HEK293 (cell line): Measurements from ENCODE around the gene NEUROG3.

Experiments
- CTCF ChIA-PET: fragments of 350-600 bp; formaldehyde crosslinking; extraction: SDS; loops from one replicate; lab custom pipeline; 2021; ENCODE audit warnings: antibody characterized with exemption; lab: Yijun Ruan, JAX
- POLR2A ChIA-PET: fragments of 300-600 bp; formaldehyde crosslinking; extraction: SDS; loops from one replicate; lab custom pipeline; 2020; ENCODE audit warnings: antibody characterized with exemption, inconsistent platforms; lab: Yijun Ruan, JAX
- H3K27ac ChIP-seq: fragments of 200-500 bp; sonication (Bioruptor generic); 2 replicates; pipeline ENCODE4 v1.5.1; 2014; ENCODE audit warnings: low read depth, low read length, control low read depth, inconsistent platforms; ENCODE audit errors: extremely low read depth
- H3K36me3 ChIP-seq, 2 experiments: fragments of 200-500 bp in 1 of 2; sonication (Bioruptor generic) in 1 of 2; 1 replicate in 1 of 2; 2 replicates in 1 of 2; pipeline ENCODE4 v1.5.1; 2014 to 2017; ENCODE audit warnings: inconsistent platforms in 2 of 2, low read length in 2 of 2; ENCODE audit not compliant: control insufficient read depth in 2 of 2, insufficient read depth in 1 of 2
- H3K4me1 ChIP-seq: fragments of 200-500 bp; sonication (Bioruptor generic); 2 replicates; pipeline ENCODE4 v1.5.1; 2014; ENCODE audit warnings: mild to moderate bottlenecking, low read length, inconsistent platforms; ENCODE audit not compliant: control insufficient read depth, insufficient read depth
- H3K4me3 ChIP-seq: 2 replicates; pipeline ENCODE4 v1.5.1; 2011; ENCODE audit warnings: low read depth, mild to moderate bottlenecking, control low read depth, low read length, moderate library complexity
- H3K9me3 ChIP-seq: fragments of 200-500 bp; sonication (Bioruptor generic); 2 replicates; pipeline ENCODE4 v1.5.1; 2014; ENCODE audit warnings: low read depth, low read length, inconsistent platforms; ENCODE audit not compliant: control insufficient read depth, insufficient read depth
- GLI2 ChIP-seq: fragments of 450-650 bp; formaldehyde crosslinking; IDR thresholded peaks from 2 replicates; pipeline ENCODE4; 2017; ENCODE audit warnings: missing biosample characterization, missing genetic modification characterization, low read depth, borderline replicate concordance
- KLF10 ChIP-seq: fragments of 450-650 bp; IDR thresholded peaks from 2 replicates; pipeline ENCODE4 v1.5.1; 2018; ENCODE audit warnings: missing biosample characterization, mild to moderate bottlenecking, missing genetic modification characterization
- KLF16 ChIP-seq: fragments of 450-650 bp; formaldehyde crosslinking; IDR thresholded peaks from 2 replicates; pipeline ENCODE4 v1.5.1; 2017; ENCODE audit warnings: missing biosample characterization, missing genetic modification characterization
- PRDM4 ChIP-seq: fragments of 450-650 bp; formaldehyde crosslinking; IDR thresholded peaks from 2 replicates; pipeline ENCODE4 v1.5.1; 2017; ENCODE audit warnings: missing biosample characterization, missing genetic modification characterization
- REPIN1 ChIP-seq: fragments of 450-650 bp; formaldehyde crosslinking; IDR thresholded peaks from 2 replicates; pipeline ENCODE4 v1.5.1; 2017; ENCODE audit warnings: missing biosample characterization, missing genetic modification characterization, low read depth
- ZFHX2 ChIP-seq: fragments of 450-650 bp; formaldehyde crosslinking; conservative IDR thresholded peaks from 2 replicates; pipeline ENCODE4 v1.5.1; 2016; ENCODE audit warnings: missing biosample characterization, missing genetic modification characterization
- ZNF138 ChIP-seq: fragments of 450-650 bp; formaldehyde crosslinking; IDR thresholded peaks from 2 replicates; pipeline ENCODE4 v1.5.1; 2016; ENCODE audit warnings: missing biosample characterization, missing genetic modification characterization, borderline replicate concordance
- ZNF174 ChIP-seq: fragments of 450-650 bp; formaldehyde crosslinking; IDR thresholded peaks from 2 replicates; pipeline ENCODE4 v1.5.0; 2017; ENCODE audit warnings: missing biosample characterization, mild to moderate bottlenecking, missing genetic modification characterization
- ZNF354C ChIP-seq: fragments of 450-650 bp; formaldehyde crosslinking; IDR thresholded peaks from 2 replicates; pipeline ENCODE4 v1.5.1; 2016; ENCODE audit warnings: missing biosample characterization, missing genetic modification characterization, low read depth, borderline replicate concordance
- ZNF513 ChIP-seq: fragments of 450-650 bp; IDR thresholded peaks from 2 replicates; pipeline ENCODE4 v1.5.1; 2018; ENCODE audit warnings: missing biosample characterization, missing genetic modification characterization
- ZNF560 ChIP-seq: fragments of 450-650 bp; formaldehyde crosslinking; IDR thresholded peaks from 2 replicates; pipeline ENCODE4 v1.5.1; 2017; ENCODE audit warnings: missing biosample characterization, missing genetic modification characterization, borderline replicate concordance
- ZNF561 ChIP-seq: fragments of 450-650 bp; IDR thresholded peaks from 2 replicates; pipeline ENCODE4 v1.5.1; 2018; ENCODE audit warnings: missing biosample characterization, missing genetic modification characterization, borderline replicate concordance
- ZNF747 ChIP-seq: fragments of 450-650 bp; formaldehyde crosslinking; IDR thresholded peaks from 2 replicates; pipeline ENCODE4 v1.5.1; 2016; ENCODE audit warnings: missing biosample characterization, missing genetic modification characterization
- TF ChIP-seq, protein P1 (sequence below): fragments of 450-650 bp; formaldehyde crosslinking; IDR thresholded peaks from 2 replicates; pipeline ENCODE4; 2016; ENCODE audit warnings: missing biosample characterization, missing genetic modification characterization
- TF ChIP-seq, protein P2 (sequence below): fragments of 450-650 bp; formaldehyde crosslinking; IDR thresholded peaks from 2 replicates; pipeline ENCODE4 v1.5.1; 2017; ENCODE audit warnings: missing biosample characterization, missing genetic modification characterization

NEUROG3 gene

GRCh38 chr10:69620625-69621024 is 47.4 kb upstream of the NEUROG3 start:
- TF ChIP-seq ZNF747 (tag by site-specific recombination) = no peak
- no peak for TF ChIP-seq REPIN1 (tag by site-specific recombination)
- no peak for TF ChIP-seq ZNF354C
- TF ChIP-seq PRDM4 (tag by site-specific recombination) = no peak
- TF ChIP-seq GLI2 (tag by site-specific recombination) = no peak
- TF ChIP-seq, all 188 proteins: peak for 0

GRCh38 chr10:69619626-69620025 is 46.4 kb upstream of the NEUROG3 start:
- Histone ChIP-seq H3K9me3 (no peaks in the 10 kb centered on the region), H3K36me3 (no peaks in the 10 kb centered on the region), H3K27ac (no peak overlapping the region), H3K4me1 (no peaks in the 10 kb centered on the region), H3K4me3 (no peak overlapping the region)
- POLR2A ChIA-PET = no interaction called here
- TF ChIP-seq, protein P1, sequence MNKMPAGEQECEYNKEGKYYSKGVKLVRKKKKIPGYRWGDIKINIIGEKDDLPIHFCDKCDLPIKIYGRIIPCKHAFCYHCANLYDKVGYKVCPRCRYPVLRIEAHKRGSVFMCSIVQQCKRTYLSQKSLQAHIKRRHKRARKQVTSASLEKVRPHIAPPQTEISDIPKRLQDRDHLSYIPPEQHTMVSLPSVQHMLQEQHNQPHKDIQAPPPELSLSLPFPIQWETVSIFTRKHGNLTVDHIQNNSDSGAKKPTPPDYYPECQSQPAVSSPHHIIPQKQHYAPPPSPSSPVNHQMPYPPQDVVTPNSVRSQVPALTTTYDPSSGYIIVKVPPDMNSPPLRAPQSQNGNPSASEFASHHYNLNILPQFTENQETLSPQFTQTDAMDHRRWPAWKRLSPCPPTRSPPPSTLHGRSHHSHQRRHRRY (tag by site-specific recombination) = no peak
- TF ChIP-seq ZFHX2 = no peak
- TF ChIP-seq ZNF561 (tag by site-specific recombination) = no peak
- no peak for TF ChIP-seq ZNF174 (tag by site-specific recombination)
- TF ChIP-seq, protein P2, sequence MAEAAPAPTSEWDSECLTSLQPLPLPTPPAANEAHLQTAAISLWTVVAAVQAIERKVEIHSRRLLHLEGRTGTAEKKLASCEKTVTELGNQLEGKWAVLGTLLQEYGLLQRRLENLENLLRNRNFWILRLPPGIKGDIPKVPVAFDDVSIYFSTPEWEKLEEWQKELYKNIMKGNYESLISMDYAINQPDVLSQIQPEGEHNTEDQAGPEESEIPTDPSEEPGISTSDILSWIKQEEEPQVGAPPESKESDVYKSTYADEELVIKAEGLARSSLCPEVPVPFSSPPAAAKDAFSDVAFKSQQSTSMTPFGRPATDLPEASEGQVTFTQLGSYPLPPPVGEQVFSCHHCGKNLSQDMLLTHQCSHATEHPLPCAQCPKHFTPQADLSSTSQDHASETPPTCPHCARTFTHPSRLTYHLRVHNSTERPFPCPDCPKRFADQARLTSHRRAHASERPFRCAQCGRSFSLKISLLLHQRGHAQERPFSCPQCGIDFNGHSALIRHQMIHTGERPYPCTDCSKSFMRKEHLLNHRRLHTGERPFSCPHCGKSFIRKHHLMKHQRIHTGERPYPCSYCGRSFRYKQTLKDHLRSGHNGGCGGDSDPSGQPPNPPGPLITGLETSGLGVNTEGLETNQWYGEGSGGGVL = no peak
- TF ChIP-seq ZNF138 (tag by site-specific recombination) = no peak
- TF ChIP-seq KLF10 = no peak
- CTCF ChIA-PET = interaction anchor here (0.6 to 2.7 kb wide), 2 partner anchors 10 to 21 kb away, joined by 4 to 11 read pairs; partner anchors contain the start of gene FAM241B

More at GRCh38 chr10:69620625-69621024, 47.4 kb upstream of the NEUROG3 start:
- no peak overlapping the region for H3K4me3 ChIP-seq
- no peaks in the 10 kb centered on the region for H3K4me1 ChIP-seq
- ChIA-PET POLR2A (no interaction called here), CTCF (interaction anchor here (2.7 kb wide), 1 partner anchor 9 kb away, joined by 11 read pairs; the partner anchor contains the start of gene FAM241B)
- no peak overlapping the region for H3K27ac ChIP-seq
- no peaks in the 10 kb centered on the region for H3K9me3 ChIP-seq
- H3K36me3 ChIP-seq = no peaks in the 10 kb centered on the region

DNA sequence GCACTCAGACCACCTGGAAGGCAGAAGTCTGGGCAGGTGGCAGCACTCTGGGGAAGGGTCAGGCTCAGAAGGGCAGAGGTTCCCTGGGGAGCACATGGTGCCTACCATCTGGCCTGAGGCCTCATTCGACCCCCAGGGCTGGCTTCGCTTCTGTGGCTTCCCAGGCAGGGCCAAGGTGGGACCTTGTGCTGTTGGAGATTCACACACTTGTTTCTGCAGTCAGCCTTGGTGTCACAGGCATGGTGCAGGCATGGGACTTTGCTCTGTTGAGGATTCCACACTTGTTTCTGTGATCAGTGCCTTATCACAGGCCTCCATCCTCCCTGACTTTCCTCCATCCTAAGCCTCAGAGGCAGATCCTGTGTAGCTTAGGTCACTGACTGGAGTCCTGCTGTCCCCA is 45.5 kb upstream of the NEUROG3 start:
- Histone ChIP-seq H3K27ac (no peak overlapping the region), H3K36me3 (no peaks in the 10 kb centered on the region), H3K4me1 (no peaks in the 10 kb centered on the region), H3K9me3 (no peaks in the 10 kb centered on the region), H3K4me3 (no peak overlapping the region)
- CTCF ChIA-PET = interaction anchor here (2.7 kb wide), 1 partner anchor 11 kb away, joined by 11 read pairs; the partner anchor contains the start of gene FAM241B
- TF ChIP-seq KLF16 (tag by site-specific recombination) = no peak
- POLR2A ChIA-PET = no interaction called here

GRCh38 chr10:69616358-69616757 is 43.1 kb upstream of the NEUROG3 start:
- CTCF ChIA-PET = no interaction called here

More at GRCh38 chr10:69616358-69616757, 43.1 kb upstream of the NEUROG3 start:
- H3K4me3 ChIP-seq = no peak overlapping the region
- TF ChIP-seq ZNF513 (tag by site-specific recombination) (no peak), ZNF560 (tag by site-specific recombination) (no peak), ZFHX2 (0 out of 2 replicates have a peak, but pooled peaks have one; percentile 18)
- TF ChIP-seq, all 188 proteins: peak for 1
- Histone ChIP-seq H3K27ac (no peak overlapping the region), H3K9me3 (no peaks in the 10 kb centered on the region), H3K36me3 (no peaks in the 10 kb centered on the region), H3K4me1 (no peaks in the 10 kb centered on the region)
- POLR2A ChIA-PET = no interaction called here
